MM.1S (cell line): Measurements from ENCODE around the gene CABLES1.

Experiments
- CTCF ChIP-seq: fragments of 300-600 bp; sonication (generic); IDR thresholded peaks from 2 replicates; pipeline ENCODE4 v1.5.1; 2016; ENCODE audit warnings: antibody characterized with exemption, low read length, mixed read lengths
- EZH2 ChIP-seq: fragments of 300-600 bp; sonication (generic); optimal IDR thresholded peaks from 2 replicates; pipeline ENCODE3; 2017; ENCODE audit warnings: low read depth, mild to moderate bottlenecking, antibody characterized with exemption, low read length, mixed read lengths

GRCh38 chr18:23181547-23181946 is 46.3 kb downstream of the CABLES1 start:
- TF ChIP-seq EZH2 (no peak), CTCF (no peak)
